Endothelial cell (in vitro differentiated cells): ENCODE data around the gene MAPK6. TPM values are rescaled to one million over a fixed set of nuclear protein-coding genes. Genes with fewer than 3 reads are reported as not detected.
"Not testable (repeated sequence)": the region's sequence is repeated elsewhere in the genome, so short reads cannot be mapped to it uniquely, and the experiment has no call there.

Experiments
- DNase-seq: peaks from one replicate; pipeline ENCODE4 v3.0.0; 2021; ENCODE audit warnings: low spot score
- H3K27ac Mint-ChIP-seq: one replicate; pipeline ENCODE4 v1.8.0; 2021; ENCODE audit warnings: mixed read lengths, inconsistent platforms; ENCODE audit not compliant: unreplicated experiment
- H3K27me3 Mint-ChIP-seq: one replicate; pipeline ENCODE4 v1.8.0; 2021; ENCODE audit warnings: mild to moderate bottlenecking, moderate library complexity, mixed read lengths, inconsistent platforms; ENCODE audit not compliant: unreplicated experiment
- H3K36me3 Mint-ChIP-seq: one replicate; pipeline ENCODE4 v1.8.0; 2021; ENCODE audit warnings: mild to moderate bottlenecking, low read depth, mixed read lengths, inconsistent platforms; ENCODE audit not compliant: unreplicated experiment
- H3K4me1 Mint-ChIP-seq: one replicate; pipeline ENCODE4 v1.8.0; 2021; ENCODE audit warnings: mild to moderate bottlenecking, mixed read lengths, inconsistent platforms; ENCODE audit not compliant: unreplicated experiment
- H3K4me3 Mint-ChIP-seq: one replicate; pipeline ENCODE4 v1.8.0; 2021; ENCODE audit warnings: mild to moderate bottlenecking, mixed read lengths, inconsistent platforms; ENCODE audit not compliant: unreplicated experiment
- H3K9me3 Mint-ChIP-seq: one replicate; pipeline ENCODE4 v1.8.0; 2021; ENCODE audit warnings: mixed read lengths, inconsistent platforms; ENCODE audit not compliant: unreplicated experiment
- CTCF ChIP-seq: fragments of 200-600 bp; sonication (generic); IDR thresholded peaks from one replicate; pipeline ENCODE4 v1.5.0; 2021; ENCODE audit warnings: antibody characterized with exemption; ENCODE audit not compliant: unreplicated experiment
- total RNA-seq: library from RNA; stranded (reverse); fragmentation: NEBNext Ultra II Directional; extraction: Animal tissue kit (Norgen Biotek cat#: 25700); gene quantifications from one replicate; pipeline ENCODE4 v1.2.1, GENCODE V29; 2021; ENCODE audit not compliant: unreplicated experiment

Gene MAPK6
- total RNA-seq, 1 donor from 2014 or later = 94.6 TPM

GRCh38 chr15:52078876-52079700 is 60.1 kb downstream of the MAPK6 start:
- no peak overlapping the region for H3K4me3 Mint-ChIP-seq
- H3K9me3 Mint-ChIP-seq = no peaks in the 10 kb centered on the region
- no peak overlapping the region for H3K27ac Mint-ChIP-seq
- H3K36me3 Mint-ChIP-seq = no peaks in the 10 kb centered on the region
- peak; percentile 91 for DNase-seq
- peak; percentile 70 for TF ChIP-seq CTCF
- H3K4me1 Mint-ChIP-seq = peaks cover 3% of the 10 kb centered on the region
- H3K27me3 Mint-ChIP-seq = peaks cover 3% of the 10 kb centered on the region

GRCh38 chr15:52080031-52080430 is 61.0 kb downstream of the MAPK6 start:
- Mint-ChIP-seq H3K9me3 (no peaks in the 10 kb centered on the region), H3K27me3 (peaks cover 3% of the 10 kb centered on the region), H3K27ac (no peak overlapping the region), H3K4me3 (no peak overlapping the region), H3K4me1 (peaks cover 3% of the 10 kb centered on the region), H3K36me3 (no peaks in the 10 kb centered on the region)
- DNase-seq = no peak
- TF ChIP-seq CTCF = no peak

DNA sequence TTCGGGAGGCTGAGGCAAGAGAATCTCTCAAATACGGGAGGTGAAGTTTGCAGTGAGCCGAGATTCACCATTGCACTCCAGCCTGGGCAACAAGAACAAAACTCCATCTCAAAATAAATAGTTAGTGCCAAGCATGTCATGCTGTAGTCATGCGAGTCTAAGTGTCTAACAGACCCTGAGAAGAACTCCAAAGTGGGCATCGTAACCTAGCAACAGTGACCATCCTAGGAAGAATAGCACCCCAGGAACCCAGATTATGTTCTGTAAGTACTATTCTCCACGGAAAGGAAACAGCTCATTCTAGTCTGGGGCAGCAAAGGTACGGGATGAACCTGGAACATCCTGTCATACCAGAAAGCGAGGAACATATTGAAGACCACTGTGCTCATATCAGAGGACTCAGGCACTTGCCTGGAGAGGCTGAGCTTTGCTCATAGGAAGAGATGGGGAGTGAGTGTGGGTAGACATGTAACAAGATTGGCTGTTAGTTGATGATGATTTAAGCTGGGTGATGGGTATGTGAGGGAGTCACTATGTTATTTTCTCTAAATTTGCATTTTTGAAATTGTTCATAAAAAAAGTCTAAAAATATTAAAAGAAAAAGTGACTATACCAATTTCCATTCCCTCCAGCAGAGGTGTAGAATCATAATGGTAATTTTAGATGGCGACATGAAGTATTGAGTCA is 61.8 kb downstream of the MAPK6 start:
- no peak for TF ChIP-seq CTCF

GRCh38 chr15:52082197-52083036 is 63.4 kb downstream of the MAPK6 start:
- DNase-seq = no peak
- Mint-ChIP-seq H3K4me1 (peaks cover 3% of the 10 kb centered on the region), H3K4me3 (no peak overlapping the region), H3K27me3 (no peaks in the 10 kb centered on the region), H3K36me3 (no peaks in the 10 kb centered on the region), H3K9me3 (no peaks in the 10 kb centered on the region), H3K27ac (no peak overlapping the region)
- no peak for TF ChIP-seq CTCF

More for the DNA sequence above, 61.8 kb downstream of the MAPK6 start:
- Mint-ChIP-seq H3K36me3 (no peaks in the 10 kb centered on the region), H3K27ac (no peak overlapping the region), H3K27me3 (peaks cover 3% of the 10 kb centered on the region), H3K9me3 (no peaks in the 10 kb centered on the region), H3K4me3 (no peak overlapping the region), H3K4me1 (peaks cover 3% of the 10 kb centered on the region)
- DNase-seq = no peak

DNA sequence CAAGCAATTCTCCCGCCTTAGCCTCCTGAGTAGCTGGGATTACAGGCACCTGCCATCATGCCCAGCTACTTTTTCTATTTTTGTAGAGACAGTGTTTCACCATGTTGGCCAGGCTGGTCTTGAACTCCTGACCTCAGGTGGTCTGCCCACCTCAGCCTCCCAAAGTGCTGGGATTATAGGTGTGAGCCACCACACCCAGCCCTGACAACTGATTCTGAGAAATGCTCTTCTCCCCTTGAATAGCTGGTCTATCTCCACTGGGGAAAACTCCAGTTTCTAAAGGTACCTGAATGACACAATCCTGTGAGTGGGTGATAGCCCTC is 64.0 kb downstream of the MAPK6 start:
- not testable (repeated sequence) for DNase-seq, H3K4me1 Mint-ChIP-seq, H3K4me3 Mint-ChIP-seq, H3K27me3 Mint-ChIP-seq, H3K36me3 Mint-ChIP-seq, H3K27ac Mint-ChIP-seq, H3K9me3 Mint-ChIP-seq
